Tracheal epithelial cell (primary cell): Measurements from ENCODE around the gene CCM2L. TPM values are rescaled to one million over a fixed set of nuclear protein-coding genes. Genes with fewer than 3 reads are reported as not detected.

Experiments
- total RNA-seq: library from RNA; depleted of rRNA; stranded (reverse); fragments of >200 nt; gene quantifications from 2 replicates; pipeline ENCODE4 v1.2.1, GENCODE V29; 2014

Gene CCM2L
- total RNA-seq: under 0.01 TPM in 1 of 2 replicates, not detected in the other

DNA sequence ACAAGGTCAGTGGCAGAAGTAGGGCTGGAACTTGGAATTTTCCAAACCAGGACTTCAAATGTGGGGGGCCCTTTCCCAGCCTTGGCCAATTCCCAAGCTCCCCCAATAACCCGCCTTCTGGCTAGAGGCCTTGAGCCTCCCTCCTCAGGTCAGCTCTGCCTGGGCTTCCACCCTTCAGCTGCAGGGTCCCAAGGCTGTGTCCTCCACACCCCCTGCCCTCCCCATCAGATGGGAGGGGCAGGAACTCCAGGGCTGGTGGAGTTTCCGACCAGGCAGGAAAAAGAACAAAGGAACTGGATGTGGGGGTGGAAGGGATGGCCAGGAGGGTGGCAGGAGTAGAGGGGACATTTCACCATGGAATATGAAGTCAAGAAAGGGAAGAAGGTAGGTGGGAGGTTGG is at the start of gene CCM2L:
Gene CCM2L (plus strand): TSS at position 338 of the 400 bp plus-strand sequence. CDS start 17 bp downstream, at position 355.

GRCh38 chr20:31967830-31968249 is 42.4 kb upstream of the CCM2L start, which contains the start of gene XKR7:
Gene XKR7, plus strand, starts transcription at chr20:31968151. Its CDS starts 25 bp downstream, at chr20:31968176.

GRCh38 chr20:32052090-32052777 is 42.0 kb downstream of the CCM2L start, which contains the start of gene HCK:
Gene HCK, plus strand, starts transcription at chr20:32052242.

Other genes starting within 250 kb of the CCM2L start
- not detected in 2 replicates for gene MYLK2, start 191.1 kb upstream of the CCM2L start, total RNA-seq
- gene FOXS1, start 164.8 kb upstream of the CCM2L start, total RNA-seq: not detected in 2 replicates
- not detected in 2 replicates for gene DUSP15, start 139.9 kb upstream of the CCM2L start, total RNA-seq
- not detected in 2 replicates for gene TTLL9, start 139.8 kb upstream of the CCM2L start, total RNA-seq
- 4.3 and 4.8 TPM in 2 replicates for gene PDRG1, start 58.4 kb upstream of the CCM2L start, total RNA-seq
- gene XKR7, start 42.3 kb upstream of the CCM2L start, total RNA-seq: under 0.01 TPM in 1 of 2 replicates, not detected in the other
- gene HCK, start 41.8 kb downstream of the CCM2L start, total RNA-seq: not detected in 2 replicates
- 29.2 and 34.2 TPM in 2 replicates for gene TM9SF4, start 99.3 kb downstream of the CCM2L start, total RNA-seq
- 2.9 and 3.2 TPM in 2 replicates for gene PLAGL2, start 197.3 kb downstream of the CCM2L start, total RNA-seq
- gene POFUT1, start 197.4 kb downstream of the CCM2L start, total RNA-seq: 30.8 and 48.0 TPM in 2 replicates